ENCODE data around the gene SLC39A11. TPM values are rescaled to one million over a fixed set of nuclear protein-coding genes. Genes with fewer than 3 reads are reported as not detected.

SLC39A11 gene
- total and polyA plus RNA-seq, 2 donors (not counting 1 experiment from before 2014, with no cell fraction given): 12.7 to 27.4 TPM

DNA sequence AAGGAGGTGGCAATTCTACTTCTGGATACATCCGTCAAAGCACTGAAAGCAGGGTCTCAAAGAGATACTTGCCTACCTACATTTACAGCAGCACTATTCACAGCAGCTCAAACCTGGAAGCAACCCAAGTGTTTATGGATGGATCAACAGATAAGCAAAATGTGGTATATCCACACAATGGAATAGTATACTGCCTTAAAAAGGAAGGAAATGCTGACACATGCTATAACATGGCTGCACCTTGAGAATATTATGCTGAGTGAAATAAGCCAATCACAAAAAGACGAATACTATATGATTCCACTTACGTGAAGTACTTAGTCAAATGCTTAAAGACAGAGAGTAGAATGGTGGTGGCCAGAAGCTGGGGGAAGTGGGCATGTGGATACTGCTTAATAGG is 336.2 kb downstream of the SLC39A11 start:
- Histone ChIP-seq H3K27me3 (ENCODE audit: control insufficient read depth, insufficient read depth, low read length) (no peaks in the 10 kb centered on the region), H4K20me1 (ENCODE audit: control insufficient read depth, extremely low read depth, insufficient read depth, low read length) (no peaks in the 10 kb centered on the region), H3K4me3 (replicated peaks in 1 of 4; ENCODE audit: control extremely low read depth in 1 of 4, insufficient read depth in 1 of 4, low read depth in 3 of 4, low read length in 4 of 4) (no peak overlapping the region), H2AFZ (ENCODE audit: low read length) (no peak overlapping the region), H3K9me3 (ENCODE audit: control insufficient read depth, insufficient read depth, low read depth, low read length) (no peaks in the 10 kb centered on the region), H3K4me1 (ENCODE audit: control insufficient read depth, extremely low read depth, insufficient read depth, low read length) (no peaks in the 10 kb centered on the region), H3K27ac (ENCODE audit: insufficient read depth, low read length) (no peak overlapping the region), H3K79me2 (ENCODE audit: control insufficient read depth, insufficient read depth, low read length) (no peaks in the 10 kb centered on the region), H3K4me2 (ENCODE audit: extremely low read depth, insufficient read depth, low read length) (no peak overlapping the region), H3K36me3 (ENCODE audit: control insufficient read depth, insufficient read depth, low read length) (no peaks in the 10 kb centered on the region), H3K9ac (ENCODE audit: insufficient read depth, low read length) (no peak overlapping the region)
- TF ChIP-seq, protein P1, sequence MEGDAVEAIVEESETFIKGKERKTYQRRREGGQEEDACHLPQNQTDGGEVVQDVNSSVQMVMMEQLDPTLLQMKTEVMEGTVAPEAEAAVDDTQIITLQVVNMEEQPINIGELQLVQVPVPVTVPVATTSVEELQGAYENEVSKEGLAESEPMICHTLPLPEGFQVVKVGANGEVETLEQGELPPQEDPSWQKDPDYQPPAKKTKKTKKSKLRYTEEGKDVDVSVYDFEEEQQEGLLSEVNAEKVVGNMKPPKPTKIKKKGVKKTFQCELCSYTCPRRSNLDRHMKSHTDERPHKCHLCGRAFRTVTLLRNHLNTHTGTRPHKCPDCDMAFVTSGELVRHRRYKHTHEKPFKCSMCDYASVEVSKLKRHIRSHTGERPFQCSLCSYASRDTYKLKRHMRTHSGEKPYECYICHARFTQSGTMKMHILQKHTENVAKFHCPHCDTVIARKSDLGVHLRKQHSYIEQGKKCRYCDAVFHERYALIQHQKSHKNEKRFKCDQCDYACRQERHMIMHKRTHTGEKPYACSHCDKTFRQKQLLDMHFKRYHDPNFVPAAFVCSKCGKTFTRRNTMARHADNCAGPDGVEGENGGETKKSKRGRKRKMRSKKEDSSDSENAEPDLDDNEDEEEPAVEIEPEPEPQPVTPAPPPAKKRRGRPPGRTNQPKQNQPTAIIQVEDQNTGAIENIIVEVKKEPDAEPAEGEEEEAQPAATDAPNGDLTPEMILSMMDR (conservative IDR thresholded peaks at IDR 0.05 in 1 of 2, IDR thresholded peaks at IDR 0.05 in 1 of 2; ENCODE audit: low read depth in 1 of 2, low read length in 2 of 2): no peak
- no peak for TF ChIP-seq EZH2 (IDR thresholded peaks at IDR 0.05; ENCODE audit: low read length, missing control alignments)
- DNase-seq (ENCODE audit: low read depth in 2 of 2): no peak

DNA sequence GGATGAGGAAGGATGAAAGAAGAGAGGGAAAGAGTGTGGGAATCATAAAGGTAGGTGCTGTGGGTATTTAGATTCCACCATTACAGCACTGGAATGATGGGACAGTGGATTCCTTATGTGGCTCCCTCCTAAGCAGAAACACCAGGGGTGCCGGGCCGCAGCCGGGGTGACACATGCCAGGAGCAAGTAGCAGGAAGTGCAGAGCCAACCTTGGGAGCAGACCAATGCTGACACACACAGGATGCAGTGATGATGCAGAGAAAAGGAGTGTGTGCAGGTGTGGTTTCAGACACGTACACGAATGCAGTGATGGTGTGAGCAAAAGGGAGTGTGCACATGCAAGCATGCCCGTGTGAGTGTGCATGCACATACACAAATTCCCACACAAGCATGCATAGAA is 338.0 kb downstream of the SLC39A11 start:
- no peaks in the 10 kb centered on the region for H3K79me2 ChIP-seq (ENCODE audit: control insufficient read depth, insufficient read depth, low read length)
- H3K27ac ChIP-seq (ENCODE audit: insufficient read depth, low read length): no peak overlapping the region
- no peaks in the 10 kb centered on the region for H3K36me3 ChIP-seq (ENCODE audit: control insufficient read depth, insufficient read depth, low read length)
- no peaks in the 10 kb centered on the region for H4K20me1 ChIP-seq (ENCODE audit: control insufficient read depth, extremely low read depth, insufficient read depth, low read length)
- H3K9ac ChIP-seq (ENCODE audit: insufficient read depth, low read length): no peak overlapping the region
- H3K4me1 ChIP-seq (ENCODE audit: control insufficient read depth, extremely low read depth, insufficient read depth, low read length): no peaks in the 10 kb centered on the region
- no peak overlapping the region for H3K4me2 ChIP-seq (ENCODE audit: extremely low read depth, insufficient read depth, low read length)
- no peaks in the 10 kb centered on the region for H3K9me3 ChIP-seq (ENCODE audit: control insufficient read depth, insufficient read depth, low read depth, low read length)
- TF ChIP-seq EZH2 (IDR thresholded peaks at IDR 0.05; ENCODE audit: low read length, missing control alignments): no peak
- TF ChIP-seq, protein P1 (conservative IDR thresholded peaks at IDR 0.05 in 1 of 2, IDR thresholded peaks at IDR 0.05 in 1 of 2; ENCODE audit: low read depth in 1 of 2, low read length in 2 of 2): no peak
- H3K27me3 ChIP-seq (ENCODE audit: control insufficient read depth, insufficient read depth, low read length): no peaks in the 10 kb centered on the region
- DNase-seq (ENCODE audit: low read depth in 2 of 2): peak in 1 of 2 donors; percentile 7
- no peak overlapping the region for H2AFZ ChIP-seq (ENCODE audit: low read length)
- no peak overlapping the region for H3K4me3 ChIP-seq (replicated peaks in 1 of 4; ENCODE audit: control extremely low read depth in 1 of 4, insufficient read depth in 1 of 4, low read depth in 3 of 4, low read length in 4 of 4)

DNA sequence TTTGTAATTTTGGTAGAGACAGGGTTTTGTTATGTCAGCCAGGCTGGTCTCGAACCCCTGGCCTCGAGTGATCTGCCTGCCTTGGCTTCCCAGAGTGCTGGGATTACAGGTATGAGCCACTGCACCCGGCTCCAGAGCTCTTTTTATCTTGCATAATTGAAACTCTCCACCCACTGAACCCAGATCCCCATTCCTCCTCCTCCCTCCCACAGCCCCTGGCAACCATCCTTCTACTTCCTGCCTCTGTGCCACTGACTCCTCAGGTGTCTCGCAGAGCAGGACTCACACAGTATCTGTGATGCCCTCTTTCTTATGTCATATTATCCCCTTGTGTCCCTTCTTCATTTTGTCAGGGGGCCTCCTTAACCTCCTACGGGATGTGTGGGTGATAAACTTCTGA is 340.7 kb downstream of the SLC39A11 start:
- no peak overlapping the region for H3K9ac ChIP-seq (ENCODE audit: insufficient read depth, low read length)
- no peak overlapping the region for H3K4me3 ChIP-seq (replicated peaks in 1 of 4; ENCODE audit: control extremely low read depth in 1 of 4, insufficient read depth in 1 of 4, low read depth in 3 of 4, low read length in 4 of 4)
- H3K79me2 ChIP-seq (ENCODE audit: control insufficient read depth, insufficient read depth, low read length): no peaks in the 10 kb centered on the region
- H3K9me3 ChIP-seq (ENCODE audit: control insufficient read depth, insufficient read depth, low read depth, low read length): no peaks in the 10 kb centered on the region
- TF ChIP-seq, protein P1 (conservative IDR thresholded peaks at IDR 0.05 in 1 of 2, IDR thresholded peaks at IDR 0.05 in 1 of 2; ENCODE audit: low read depth in 1 of 2, low read length in 2 of 2): no peak
- no peak for TF ChIP-seq EZH2 (IDR thresholded peaks at IDR 0.05; ENCODE audit: low read length, missing control alignments)
- H3K36me3 ChIP-seq (ENCODE audit: control insufficient read depth, insufficient read depth, low read length): no peaks in the 10 kb centered on the region
- H3K4me1 ChIP-seq (ENCODE audit: control insufficient read depth, extremely low read depth, insufficient read depth, low read length): no peaks in the 10 kb centered on the region
- no peak for DNase-seq (ENCODE audit: low read depth in 2 of 2)
- H3K27ac ChIP-seq (ENCODE audit: insufficient read depth, low read length): no peak overlapping the region
- H2AFZ ChIP-seq (ENCODE audit: low read length): no peak overlapping the region
- no peaks in the 10 kb centered on the region for H4K20me1 ChIP-seq (ENCODE audit: control insufficient read depth, extremely low read depth, insufficient read depth, low read length)
- H3K27me3 ChIP-seq (ENCODE audit: control insufficient read depth, insufficient read depth, low read length): no peaks in the 10 kb centered on the region
- no peak overlapping the region for H3K4me2 ChIP-seq (ENCODE audit: extremely low read depth, insufficient read depth, low read length)

Data from fibroblast of lung (primary cell).